ENCODE measurements around the gene CRIP1.

CRIP1 gene

DNA sequence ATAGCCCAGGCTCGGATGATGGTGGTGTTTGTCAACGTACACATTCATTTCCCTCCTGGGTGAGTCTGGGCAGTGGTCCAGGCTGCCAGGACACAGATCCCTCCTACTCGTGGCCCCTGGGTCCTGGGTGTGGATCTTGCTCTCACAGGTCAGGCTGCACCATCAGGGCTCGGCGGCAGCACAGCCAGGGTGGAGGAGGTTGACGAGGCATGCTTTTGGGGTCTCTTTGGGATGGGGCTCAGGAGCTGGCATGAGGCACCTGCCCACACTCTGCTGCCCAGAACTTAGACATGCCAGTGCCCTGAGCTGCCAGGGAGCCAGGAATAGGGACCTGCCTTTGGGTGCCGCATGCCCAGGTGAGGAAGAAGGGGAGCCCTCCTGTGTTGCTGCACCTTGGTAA lies 49.4 kb downstream of the CRIP1 start:
- TF ChIP-seq EZH2phosphoT487 (conservative IDR thresholded peaks at IDR 0.05; ENCODE audit: low read length): no peak
- TF ChIP-seq, protein P1, sequence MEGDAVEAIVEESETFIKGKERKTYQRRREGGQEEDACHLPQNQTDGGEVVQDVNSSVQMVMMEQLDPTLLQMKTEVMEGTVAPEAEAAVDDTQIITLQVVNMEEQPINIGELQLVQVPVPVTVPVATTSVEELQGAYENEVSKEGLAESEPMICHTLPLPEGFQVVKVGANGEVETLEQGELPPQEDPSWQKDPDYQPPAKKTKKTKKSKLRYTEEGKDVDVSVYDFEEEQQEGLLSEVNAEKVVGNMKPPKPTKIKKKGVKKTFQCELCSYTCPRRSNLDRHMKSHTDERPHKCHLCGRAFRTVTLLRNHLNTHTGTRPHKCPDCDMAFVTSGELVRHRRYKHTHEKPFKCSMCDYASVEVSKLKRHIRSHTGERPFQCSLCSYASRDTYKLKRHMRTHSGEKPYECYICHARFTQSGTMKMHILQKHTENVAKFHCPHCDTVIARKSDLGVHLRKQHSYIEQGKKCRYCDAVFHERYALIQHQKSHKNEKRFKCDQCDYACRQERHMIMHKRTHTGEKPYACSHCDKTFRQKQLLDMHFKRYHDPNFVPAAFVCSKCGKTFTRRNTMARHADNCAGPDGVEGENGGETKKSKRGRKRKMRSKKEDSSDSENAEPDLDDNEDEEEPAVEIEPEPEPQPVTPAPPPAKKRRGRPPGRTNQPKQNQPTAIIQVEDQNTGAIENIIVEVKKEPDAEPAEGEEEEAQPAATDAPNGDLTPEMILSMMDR (IDR thresholded peaks at IDR 0.05; ENCODE audit: insufficient read depth, low read length, poor library complexity, severe bottlenecking): no peak
- H3K9me3 ChIP-seq (ENCODE audit: insufficient read depth, low read length): no peaks in the 10 kb centered on the region
- H3K9ac ChIP-seq (ENCODE audit: low read length): no peak overlapping the region
- no peak overlapping the region for H2AFZ ChIP-seq (ENCODE audit: low read depth, low read length, severe bottlenecking)
- H4K20me1 ChIP-seq (ENCODE audit: low read depth, low read length): no peaks in the 10 kb centered on the region
- H3K27me3 ChIP-seq (ENCODE audit: low read length): no peaks in the 10 kb centered on the region
- H3K27ac ChIP-seq (ENCODE audit: low read depth, low read length): no peak overlapping the region
- no peaks in the 10 kb centered on the region for H3K9me2 ChIP-seq (replicated peaks; ENCODE audit: insufficient read depth, low read length)
- H3F3A ChIP-seq (ENCODE audit: insufficient read depth): no peaks in the 10 kb centered on the region
- H3K4me3 ChIP-seq (ENCODE audit: insufficient read depth, low read length, poor library complexity, severe bottlenecking): no peak overlapping the region
- no peak overlapping the region for H3K4me2 ChIP-seq (ENCODE audit: low read depth, low read length, poor library complexity, severe bottlenecking)
- no peaks in the 10 kb centered on the region for H3K36me3 ChIP-seq (ENCODE audit: low read length)
- no peaks in the 10 kb centered on the region for H3K79me2 ChIP-seq (ENCODE audit: insufficient read depth, low read length)

DNA sequence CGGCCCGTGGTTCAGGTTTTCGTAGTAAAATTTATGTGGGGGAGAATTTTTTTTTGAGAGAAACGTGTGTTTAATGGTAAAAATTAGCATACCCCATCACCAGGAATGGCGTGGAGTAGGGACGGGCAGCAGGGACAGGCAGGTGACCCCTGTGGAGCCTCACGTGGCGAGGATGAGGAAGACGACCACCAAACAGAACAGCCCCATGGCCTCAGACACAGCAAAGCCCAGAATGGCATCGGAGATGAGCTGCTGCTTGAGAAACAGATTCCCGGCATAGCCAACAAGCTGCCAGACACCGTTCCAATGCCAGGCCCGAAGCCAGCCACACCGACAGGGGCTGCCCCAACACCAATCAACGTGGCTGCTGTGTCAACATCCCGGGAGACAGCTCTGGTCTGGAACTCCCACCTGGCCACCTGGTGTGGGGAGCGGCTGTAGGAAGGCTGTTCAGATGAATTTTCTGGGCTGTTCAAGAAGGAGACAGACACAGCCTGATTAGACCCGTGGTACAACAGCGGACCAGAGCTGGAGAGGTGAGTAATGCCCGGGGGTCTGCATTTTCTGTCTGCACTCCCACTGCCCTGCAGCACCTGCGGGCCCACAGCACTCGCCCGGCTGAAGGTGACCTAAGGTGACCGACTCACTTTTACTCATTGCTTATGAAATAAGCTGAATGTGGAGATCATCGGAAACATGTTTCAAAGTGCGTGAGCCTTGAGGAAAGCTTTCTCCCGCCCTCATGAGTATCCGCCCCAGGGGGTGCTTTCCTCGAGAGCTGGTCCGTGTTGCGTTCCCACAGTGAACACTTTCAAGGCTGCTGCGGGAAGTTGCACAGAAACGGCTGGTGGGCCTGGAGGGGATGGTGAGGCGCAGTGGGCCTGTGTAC lies 50.2 kb downstream of the CRIP1 start:
- Histone ChIP-seq H3K36me3 (ENCODE audit: low read length) (no peaks in the 10 kb centered on the region), H3F3A (ENCODE audit: insufficient read depth) (no peaks in the 10 kb centered on the region), H3K9me3 (ENCODE audit: insufficient read depth, low read length) (no peaks in the 10 kb centered on the region), H2AFZ (ENCODE audit: low read depth, low read length, severe bottlenecking) (no peak overlapping the region), H3K27ac (ENCODE audit: low read depth, low read length) (no peak overlapping the region), H3K4me2 (ENCODE audit: low read depth, low read length, poor library complexity, severe bottlenecking) (no peak overlapping the region), H3K79me2 (ENCODE audit: insufficient read depth, low read length) (no peaks in the 10 kb centered on the region), H3K4me3 (ENCODE audit: insufficient read depth, low read length, poor library complexity, severe bottlenecking) (no peak overlapping the region), H3K27me3 (ENCODE audit: low read length) (no peaks in the 10 kb centered on the region), H4K20me1 (ENCODE audit: low read depth, low read length) (no peaks in the 10 kb centered on the region), H3K9me2 (replicated peaks; ENCODE audit: insufficient read depth, low read length) (no peaks in the 10 kb centered on the region), H3K9ac (ENCODE audit: low read length) (no peak overlapping the region)
- no peak for TF ChIP-seq EZH2phosphoT487 (conservative IDR thresholded peaks at IDR 0.05; ENCODE audit: low read length)
- TF ChIP-seq, protein P1 (IDR thresholded peaks at IDR 0.05; ENCODE audit: insufficient read depth, low read length, poor library complexity, severe bottlenecking): no peak

DNA sequence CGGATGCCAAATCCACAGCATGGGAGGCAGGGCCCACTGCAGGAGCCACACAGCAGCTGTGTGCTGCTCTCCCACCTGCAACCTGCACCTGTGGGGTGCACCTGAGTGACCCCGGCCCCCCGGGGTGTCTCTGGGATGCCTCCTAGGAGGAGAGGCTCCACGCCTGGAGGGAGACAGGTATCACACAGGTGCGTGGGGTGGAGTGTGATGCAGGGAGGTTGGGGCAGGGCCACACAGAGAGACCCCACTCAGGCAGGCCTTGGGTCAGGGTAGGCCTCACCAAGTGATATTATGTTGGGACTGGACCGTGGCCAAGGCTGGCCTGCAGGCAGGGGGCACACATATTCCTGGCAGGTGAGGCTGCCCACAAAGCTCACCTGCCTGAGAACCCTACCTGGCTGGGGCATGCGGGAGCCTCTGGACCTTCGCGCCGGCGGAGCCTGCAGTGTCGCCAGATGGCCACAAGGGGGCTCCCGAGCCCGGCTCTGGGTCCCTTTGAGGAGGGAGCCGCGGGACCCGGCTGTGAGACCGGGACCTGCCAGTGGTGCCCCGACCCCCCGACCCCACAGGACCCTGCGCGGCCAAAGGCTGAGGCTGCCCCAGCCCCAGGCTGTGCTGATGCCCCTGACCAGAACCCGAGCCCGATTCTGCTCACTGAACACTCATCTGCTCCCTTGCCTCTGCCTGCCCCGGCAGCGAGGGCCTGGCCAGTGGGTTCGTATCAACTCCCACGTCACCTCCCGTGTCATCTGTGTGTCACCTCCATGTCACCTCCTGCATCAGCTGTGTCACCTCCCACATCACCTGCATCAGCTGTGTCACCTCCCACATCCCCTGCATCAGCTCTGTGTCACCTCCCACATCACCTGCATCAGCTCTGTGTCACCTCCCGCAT lies 51.1 kb downstream of the CRIP1 start:
- Histone ChIP-seq H2AFZ (ENCODE audit: low read depth, low read length, severe bottlenecking) (no peak overlapping the region), H3K4me2 (ENCODE audit: low read depth, low read length, poor library complexity, severe bottlenecking) (no peak overlapping the region), H3K27ac (ENCODE audit: low read depth, low read length) (no peak overlapping the region)

More for the DNA sequence above, 51.1 kb downstream of the CRIP1 start:
- no peaks in the 10 kb centered on the region for H4K20me1 ChIP-seq (ENCODE audit: low read depth, low read length)
- H3K9me2 ChIP-seq (replicated peaks; ENCODE audit: insufficient read depth, low read length): no peaks in the 10 kb centered on the region
- H3F3A ChIP-seq (ENCODE audit: insufficient read depth): no peaks in the 10 kb centered on the region
- H3K9me3 ChIP-seq (ENCODE audit: insufficient read depth, low read length): no peaks in the 10 kb centered on the region
- H3K36me3 ChIP-seq (ENCODE audit: low read length): 0 out of 2 replicates have a peak, but pooled peaks cover 2% of the 10 kb centered on the region
- no peak overlapping the region for H3K4me3 ChIP-seq (ENCODE audit: insufficient read depth, low read length, poor library complexity, severe bottlenecking)
- H3K79me2 ChIP-seq (ENCODE audit: insufficient read depth, low read length): no peaks in the 10 kb centered on the region
- H3K27me3 ChIP-seq (ENCODE audit: low read length): no peaks in the 10 kb centered on the region
- H3K9ac ChIP-seq (ENCODE audit: low read length): no peak overlapping the region
- no peak for TF ChIP-seq EZH2phosphoT487 (conservative IDR thresholded peaks at IDR 0.05; ENCODE audit: low read length)
- TF ChIP-seq, protein P1 (IDR thresholded peaks at IDR 0.05; ENCODE audit: insufficient read depth, low read length, poor library complexity, severe bottlenecking): peak; percentile 83

All from SU-DHL-6 (cell line).